Measurements from ENCODE around the gene MUCL3. TPM values are rescaled to one million over a fixed set of nuclear protein-coding genes. Genes with fewer than 3 reads are reported as not detected.

The MUCL3 gene
- total RNA-seq, 4 donors from 2014 or later: under 0.01 TPM; not detected in 3

DNA sequence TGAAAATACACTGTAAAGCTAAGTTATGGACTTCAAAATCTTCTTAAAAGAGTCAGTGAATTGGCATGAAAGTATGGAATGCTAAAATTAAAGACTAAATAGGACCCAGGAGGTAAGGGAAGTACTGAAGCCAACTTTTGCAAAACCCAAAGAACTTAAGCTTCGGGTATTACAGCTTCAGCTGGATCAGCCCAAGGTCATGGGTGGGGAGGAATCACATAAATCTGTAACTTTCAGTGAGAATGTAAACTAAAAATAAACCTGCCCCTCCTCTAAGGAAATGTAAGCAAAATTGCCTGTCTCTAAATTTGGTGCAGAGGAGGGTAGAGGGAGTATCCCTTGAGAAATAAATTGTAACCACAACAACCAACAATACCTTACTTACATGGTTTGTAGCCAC is 38.4 kb downstream of the MUCL3 start:
- no peak for DNase-seq
- Histone ChIP-seq H3K4me3 (no peak overlapping the region), H3K4me1 (peaks cover 4 to 6% of the 10 kb centered on the region in 2 donors), H3K27ac (peak overlapping the region in 1 of 2 donors; percentile 59), H3K36me3 (no peaks in the 10 kb centered on the region), H3K9me3 (no peaks in the 10 kb centered on the region), H3K27me3 (no peaks in the 10 kb centered on the region)
- intact Hi-C loops (cut with DNase I; ENCODE audit: low total_unique reads): no loop called here
- TF ChIP-seq, protein P1, sequence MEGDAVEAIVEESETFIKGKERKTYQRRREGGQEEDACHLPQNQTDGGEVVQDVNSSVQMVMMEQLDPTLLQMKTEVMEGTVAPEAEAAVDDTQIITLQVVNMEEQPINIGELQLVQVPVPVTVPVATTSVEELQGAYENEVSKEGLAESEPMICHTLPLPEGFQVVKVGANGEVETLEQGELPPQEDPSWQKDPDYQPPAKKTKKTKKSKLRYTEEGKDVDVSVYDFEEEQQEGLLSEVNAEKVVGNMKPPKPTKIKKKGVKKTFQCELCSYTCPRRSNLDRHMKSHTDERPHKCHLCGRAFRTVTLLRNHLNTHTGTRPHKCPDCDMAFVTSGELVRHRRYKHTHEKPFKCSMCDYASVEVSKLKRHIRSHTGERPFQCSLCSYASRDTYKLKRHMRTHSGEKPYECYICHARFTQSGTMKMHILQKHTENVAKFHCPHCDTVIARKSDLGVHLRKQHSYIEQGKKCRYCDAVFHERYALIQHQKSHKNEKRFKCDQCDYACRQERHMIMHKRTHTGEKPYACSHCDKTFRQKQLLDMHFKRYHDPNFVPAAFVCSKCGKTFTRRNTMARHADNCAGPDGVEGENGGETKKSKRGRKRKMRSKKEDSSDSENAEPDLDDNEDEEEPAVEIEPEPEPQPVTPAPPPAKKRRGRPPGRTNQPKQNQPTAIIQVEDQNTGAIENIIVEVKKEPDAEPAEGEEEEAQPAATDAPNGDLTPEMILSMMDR (IDR thresholded peaks at IDR 0.05): no peak
- TF ChIP-seq POLR2A (IDR thresholded peaks at IDR 0.05): no peak

- no peaks in the 10 kb centered on the region for H3K27me3 ChIP-seq
- no peak for DNase-seq
- H3K4me3 ChIP-seq: no peak overlapping the region
- no peaks in the 10 kb centered on the region for H3K36me3 ChIP-seq
- peaks cover 4 to 6% of the 10 kb centered on the region in 2 donors for H3K4me1 ChIP-seq
- intact Hi-C loops (cut with DNase I; ENCODE audit: low total_unique reads): no loop called here
- no peaks in the 10 kb centered on the region for H3K9me3 ChIP-seq
- TF ChIP-seq POLR2A (IDR thresholded peaks at IDR 0.05): no peak
- TF ChIP-seq, protein P1 (IDR thresholded peaks at IDR 0.05): no peak
- peak overlapping the region in 1 of 2 donors; percentile 59 for H3K27ac ChIP-seq
Observed at GRCh38 chr6:30979690-30980089, 38.9 kb downstream of the MUCL3 start.

DNA sequence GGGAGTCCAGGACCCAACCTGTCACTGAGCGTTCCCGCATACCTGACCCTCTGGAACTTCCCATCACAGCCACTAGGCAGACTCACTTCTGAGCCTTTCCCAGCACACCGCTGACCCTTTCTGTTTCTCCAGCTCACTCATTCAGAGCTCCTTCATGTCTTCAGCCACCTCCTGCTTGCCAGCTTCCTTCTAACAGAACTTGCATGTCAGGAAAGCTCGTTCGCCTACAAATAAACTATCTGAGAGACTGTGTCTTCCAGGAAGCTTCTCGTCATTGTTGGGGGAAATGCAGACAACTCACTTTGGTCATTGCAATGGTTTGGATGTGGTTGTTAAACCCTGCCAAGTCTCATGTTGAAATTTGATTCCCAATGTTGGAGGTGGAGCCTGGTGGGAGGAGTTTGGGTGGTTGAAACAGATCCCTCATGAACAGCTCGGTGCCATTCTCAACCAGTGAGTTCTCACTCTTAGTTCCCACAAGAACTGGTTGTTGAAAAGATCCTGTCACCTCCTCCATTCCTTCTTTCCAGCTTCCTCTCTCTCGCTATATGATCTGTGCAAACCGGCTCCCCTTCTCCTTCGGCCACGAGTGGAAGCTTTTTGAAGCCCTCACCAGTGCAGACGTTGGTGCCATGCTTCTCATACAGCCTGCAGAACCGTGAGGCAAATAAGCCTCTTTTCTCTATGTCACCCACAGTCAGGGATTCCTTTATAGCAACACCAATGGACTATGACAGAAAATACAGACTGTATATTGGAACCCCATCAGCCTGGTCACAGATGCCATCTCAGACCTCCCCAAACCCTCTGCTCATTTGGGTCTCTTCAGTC is 41.4 kb downstream of the MUCL3 start:
- peak overlapping the region in 1 of 2 donors; percentile 11 for H3K27ac ChIP-seq
- H3K36me3 ChIP-seq: no peaks in the 10 kb centered on the region
- no peaks in the 10 kb centered on the region for H3K27me3 ChIP-seq
- TF ChIP-seq, protein P1 (IDR thresholded peaks at IDR 0.05): no peak
- TF ChIP-seq POLR2A (IDR thresholded peaks at IDR 0.05): no peak
- peaks cover 4 to 6% of the 10 kb centered on the region in 2 donors for H3K4me1 ChIP-seq
- intact Hi-C loops (cut with DNase I; ENCODE audit: low total_unique reads): no loop called here
- no peaks in the 10 kb centered on the region for H3K9me3 ChIP-seq
- H3K4me3 ChIP-seq: no peak overlapping the region
- peak; percentile 24 to 33 for DNase-seq

GRCh38 chr6:30983439-30983838 is 42.7 kb downstream of the MUCL3 start, which contains the start of gene MUC21:
TSS of gene MUC21 (plus strand) at chr6:30983718. CDS start at chr6:30983959, 241 bp downstream.
- no peak within 1 kb of the TSS for H3K4me3 ChIP-seq
- DNase-seq: no peak
- TF ChIP-seq, protein P1 (IDR thresholded peaks at IDR 0.05): no peak
- no peak for TF ChIP-seq POLR2A (IDR thresholded peaks at IDR 0.05)
- no peaks in the 10 kb centered on the region for H3K9me3 ChIP-seq
- intact Hi-C loops (cut with DNase I; ENCODE audit: low total_unique reads): no loop called here
- H3K4me1 ChIP-seq: peaks cover 1 to 4% of the 10 kb centered on the region in 2 donors
- H3K27me3 ChIP-seq: no peaks in the 10 kb centered on the region
- no peak within 1 kb of the TSS for H3K27ac ChIP-seq
- no peaks in the 10 kb centered on the region for H3K36me3 ChIP-seq

DNA sequence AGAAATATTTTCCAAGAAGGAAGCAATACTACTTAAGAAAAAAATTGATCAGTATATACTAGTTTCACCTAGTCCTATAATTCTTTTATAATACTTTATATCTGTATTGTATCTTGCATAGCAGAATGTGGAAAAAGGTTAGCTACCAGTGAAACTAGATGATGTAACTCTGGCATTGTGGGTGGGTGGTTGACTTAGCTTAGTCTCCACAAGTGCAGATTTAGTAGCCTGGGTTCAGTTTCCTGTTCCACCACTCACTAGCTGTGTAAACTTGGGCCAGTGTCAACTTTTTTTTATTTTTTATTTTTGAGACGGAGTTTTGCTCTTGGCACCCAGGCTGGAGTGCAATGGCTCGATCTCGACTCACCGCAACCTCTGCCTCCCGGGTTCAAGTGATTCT is 44.7 kb downstream of the MUCL3 start:
- Histone ChIP-seq H3K4me3 (no peak overlapping the region), H3K27me3 (no peaks in the 10 kb centered on the region), H3K27ac (no peak overlapping the region), H3K4me1 (no peaks in the 10 kb centered on the region), H3K36me3 (no peaks in the 10 kb centered on the region), H3K9me3 (no peaks in the 10 kb centered on the region)
- DNase-seq: no peak
- no peak for TF ChIP-seq POLR2A (IDR thresholded peaks at IDR 0.05)
- TF ChIP-seq, protein P1 (IDR thresholded peaks at IDR 0.05): no peak
- intact Hi-C loops (cut with DNase I; ENCODE audit: low total_unique reads): no loop called here

Measured in uterus (tissue), 4 donors.